ENCODE results near the gene PEPD.

PEPD gene

DNA sequence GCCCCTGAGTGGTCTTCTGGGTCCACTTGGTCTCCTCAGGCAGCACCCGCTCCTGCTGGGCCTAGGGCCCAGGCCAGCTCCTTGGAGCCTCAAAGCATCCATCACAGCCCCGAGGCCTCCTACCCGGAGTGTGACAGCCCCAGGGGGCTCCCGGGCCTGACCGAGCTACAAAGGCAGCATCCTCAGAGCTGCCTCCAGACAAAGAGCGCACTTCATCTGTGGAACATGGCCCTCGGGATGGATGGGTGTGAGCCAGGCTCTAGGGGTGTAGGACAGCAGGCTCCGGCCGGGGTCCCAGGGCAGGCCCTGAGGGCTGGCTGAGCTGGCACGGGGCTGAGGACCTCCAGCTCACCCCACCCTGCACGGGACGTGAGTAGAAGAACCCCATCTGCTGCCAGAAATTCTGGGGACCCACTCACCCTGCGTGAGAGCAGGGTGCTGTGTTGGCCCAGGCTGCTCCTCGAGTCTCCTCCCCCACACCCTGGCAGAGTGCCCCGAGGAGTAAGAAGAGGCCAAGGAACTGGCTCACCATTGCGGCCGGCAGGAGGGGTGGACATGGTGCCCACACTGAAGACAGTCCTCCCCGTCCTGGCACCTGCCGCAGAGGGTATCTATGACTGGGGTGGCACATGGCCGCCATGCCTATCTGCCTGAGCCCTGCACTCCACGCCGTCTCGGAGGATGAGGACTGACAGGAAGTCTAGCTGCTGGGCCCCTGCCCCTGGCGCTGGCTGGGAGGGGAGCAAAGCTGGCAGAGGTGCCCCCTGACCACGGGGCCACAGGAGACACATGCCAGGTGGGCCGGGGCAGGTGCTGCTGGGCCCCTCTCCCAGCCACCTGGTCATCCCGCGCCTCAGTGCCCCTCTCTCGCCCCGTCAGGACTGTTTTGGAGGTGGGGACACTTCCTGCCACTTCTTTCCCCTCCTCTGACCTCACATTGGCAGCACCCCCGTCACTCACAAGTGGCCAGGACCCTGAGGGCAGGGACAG lies 125.7 kb downstream of the PEPD start:
- DNase-seq (ENCODE audit: low read depth in 2 of 2): no peak

DNA sequence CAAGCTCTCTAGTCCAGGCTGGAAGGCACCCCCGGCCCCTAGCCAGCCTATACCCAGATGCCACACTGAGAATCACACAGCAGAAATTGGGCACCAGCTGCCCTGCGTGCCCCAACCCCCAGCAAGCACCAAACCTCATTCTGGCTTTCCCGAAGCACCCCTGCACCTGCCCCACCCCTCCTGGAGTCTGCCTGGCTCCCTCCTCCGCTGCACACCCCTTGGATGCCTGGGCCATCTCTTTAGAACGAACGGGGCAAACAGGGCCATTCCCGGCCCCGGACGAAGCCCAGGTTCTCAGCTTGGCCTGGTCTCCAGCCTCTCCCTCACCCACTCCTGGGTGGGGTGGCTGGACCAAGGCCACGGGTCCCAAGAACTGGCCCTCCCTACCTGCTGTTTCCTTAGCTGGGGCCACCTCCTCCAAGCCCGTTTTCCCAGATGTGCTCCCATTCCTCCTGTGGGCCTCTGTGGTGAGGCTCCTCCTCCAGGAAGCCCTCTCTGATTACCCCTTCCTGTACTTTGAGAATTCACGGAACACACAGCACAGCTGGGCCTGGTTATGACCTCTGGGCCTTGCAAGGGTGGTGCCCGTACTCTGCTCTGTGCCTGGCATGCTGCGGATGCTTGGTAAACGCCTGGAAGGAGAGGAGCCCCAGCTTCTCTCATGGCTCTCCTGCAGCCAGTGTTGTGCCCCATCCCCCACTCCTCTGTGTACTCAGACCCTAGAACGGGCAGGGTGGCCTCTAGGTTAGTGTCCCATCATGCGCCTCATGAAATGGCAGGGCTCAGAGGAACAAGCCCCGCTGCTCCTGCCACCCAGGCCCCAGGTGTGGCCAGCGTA lies 126.6 kb downstream of the PEPD start:
- DNase-seq (ENCODE audit: low read depth in 2 of 2): no peak

DNA sequence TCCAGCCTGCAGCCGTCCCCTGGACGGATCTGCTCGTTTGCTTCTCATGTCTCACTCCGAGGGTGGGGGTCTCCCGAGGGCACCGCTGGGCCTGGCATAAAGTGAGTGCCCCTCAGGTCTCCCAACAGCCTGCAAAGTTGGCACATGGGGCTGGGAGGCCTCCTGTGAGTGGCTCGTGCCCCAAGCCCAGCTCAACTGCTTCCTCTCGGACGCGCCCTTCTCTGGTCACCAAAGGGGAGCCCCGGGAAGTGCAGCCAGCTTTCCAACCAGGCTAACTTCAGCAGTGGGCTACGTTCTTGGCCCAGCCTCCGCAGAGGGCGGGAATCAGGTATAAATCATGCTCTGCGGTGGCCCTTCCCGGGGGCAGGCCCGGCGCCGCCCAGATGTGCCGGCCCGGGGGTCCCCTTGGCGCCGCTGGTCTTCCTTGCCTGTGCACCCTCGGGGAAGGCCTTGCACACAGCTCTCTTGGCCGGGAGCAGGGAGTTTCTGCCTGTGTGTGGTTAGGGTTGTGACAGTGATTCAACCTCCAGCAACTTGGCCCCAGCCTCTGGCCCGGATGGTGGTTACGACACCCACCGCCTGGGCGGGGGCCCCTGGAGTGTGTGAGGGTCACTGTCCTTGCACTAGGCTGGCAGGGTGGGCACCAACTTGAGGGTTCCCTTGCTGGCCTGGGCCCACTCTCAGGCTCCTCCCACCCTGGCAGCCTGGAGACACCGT lies 127.4 kb downstream of the PEPD start:
- DNase-seq (ENCODE audit: low read depth in 2 of 2): no peak

DNA sequence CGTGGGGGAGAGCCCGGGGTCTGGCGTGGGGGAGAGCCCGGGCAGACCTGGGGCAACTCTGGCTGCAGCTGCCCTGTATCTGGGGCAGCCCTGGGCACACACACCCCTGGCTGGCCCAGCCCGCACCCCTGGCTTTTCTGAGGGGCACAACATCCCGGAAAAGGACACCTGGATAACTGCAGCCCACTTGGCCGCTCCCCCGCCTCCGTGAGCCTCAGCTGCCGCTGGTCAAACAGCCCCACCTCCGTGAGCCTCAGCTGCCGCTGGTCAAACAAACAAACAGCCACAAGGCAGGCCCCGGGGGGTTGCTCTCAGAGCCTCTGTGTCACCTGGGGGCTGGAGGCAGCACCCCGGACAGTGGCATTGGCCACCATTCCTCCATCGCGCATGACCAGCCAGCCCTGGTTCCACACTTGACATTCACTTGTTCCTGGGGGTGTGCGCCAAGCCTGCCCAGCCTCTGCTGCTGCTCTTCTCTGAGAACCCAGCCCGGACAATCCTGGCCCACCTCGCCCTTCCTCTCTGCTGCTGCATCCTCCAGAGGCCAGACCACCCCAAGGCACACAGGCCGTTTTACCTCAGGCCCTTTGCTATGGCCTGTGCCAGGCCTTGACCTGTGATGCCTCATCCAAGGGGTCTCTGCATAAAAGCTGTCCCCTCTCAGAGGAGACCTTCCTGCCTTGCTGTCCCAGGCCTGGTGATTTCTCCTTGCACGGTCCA lies 128.1 kb downstream of the PEPD start:
- no peak for DNase-seq (ENCODE audit: low read depth in 2 of 2)

DNA sequence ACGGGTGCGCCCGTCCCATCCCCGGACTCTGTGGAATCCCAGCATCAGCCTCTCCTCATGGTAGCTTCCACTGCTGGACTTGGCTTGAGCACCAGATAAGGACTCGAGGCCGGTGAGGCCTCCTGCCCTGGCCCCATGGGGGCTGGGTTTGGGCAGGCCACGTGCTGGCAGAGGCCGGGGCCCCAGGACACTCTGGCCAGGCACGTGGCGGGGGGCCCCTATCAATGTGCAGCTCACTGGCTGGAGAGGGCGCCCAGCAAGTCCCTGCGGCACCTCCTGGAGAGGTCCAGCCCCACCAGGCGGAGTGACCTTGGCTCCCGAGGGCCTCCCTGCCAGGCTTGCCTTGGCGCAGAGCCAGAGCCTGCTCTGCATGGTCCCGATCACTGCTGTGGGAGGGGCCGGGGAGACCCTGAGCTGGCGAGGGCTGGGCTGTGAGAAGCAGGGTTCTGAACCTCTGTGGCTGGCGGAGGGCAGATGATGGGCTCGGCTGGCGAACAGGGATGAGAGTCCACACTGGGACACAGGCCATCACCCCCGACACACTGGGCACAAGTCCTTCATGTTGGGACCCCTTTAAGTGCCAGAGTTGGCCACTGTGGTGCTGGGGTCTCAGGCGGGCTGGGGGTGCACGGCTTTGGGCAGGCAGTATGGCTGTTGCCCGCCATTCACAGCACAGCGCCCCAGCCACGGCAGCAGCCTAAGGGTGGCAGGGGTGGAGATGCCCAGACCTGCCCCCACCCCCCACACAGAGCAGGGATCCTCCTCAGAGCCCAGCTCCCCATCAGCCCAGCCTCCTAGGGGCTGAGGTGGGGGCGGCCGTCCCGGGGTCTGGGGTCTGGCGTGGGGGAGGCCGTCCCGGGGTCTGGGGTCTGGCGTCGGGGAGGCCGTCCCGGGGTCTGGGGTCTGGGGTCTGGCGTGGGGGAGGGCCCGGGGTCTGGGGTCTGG lies 129.0 kb downstream of the PEPD start:
- no peak for DNase-seq (ENCODE audit: low read depth in 2 of 2)

DNA sequence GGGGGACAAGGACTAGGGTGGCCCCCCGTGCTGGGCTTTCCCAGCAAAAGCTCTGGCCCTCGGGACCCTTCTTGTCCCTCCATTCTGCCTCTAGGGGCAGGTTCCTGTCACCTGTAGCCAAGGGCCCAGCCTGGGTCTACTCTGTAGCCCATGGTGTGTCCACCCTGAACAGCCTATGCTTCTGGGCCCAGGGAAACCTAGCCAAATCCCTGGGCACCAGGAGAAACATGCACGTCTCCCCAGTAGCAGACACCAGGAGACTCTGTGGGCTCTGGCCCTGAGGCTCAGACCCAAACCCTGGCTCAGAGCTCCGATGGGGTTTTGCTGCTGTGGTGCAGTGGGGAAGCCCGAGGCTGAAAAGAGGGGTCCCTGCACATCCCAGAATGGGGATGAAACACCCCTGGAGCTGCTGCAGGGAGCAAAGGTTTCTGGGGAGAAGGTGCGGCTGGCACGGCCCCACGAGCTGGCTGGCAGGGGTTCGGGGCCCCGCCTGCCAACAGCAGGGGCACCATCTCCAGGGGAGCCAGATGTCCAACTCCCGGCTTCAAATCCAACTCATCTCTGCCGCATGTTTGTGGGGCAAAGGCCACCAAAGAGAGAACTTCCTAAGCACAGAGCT lies 129.9 kb downstream of the PEPD start:
- DNase-seq (ENCODE audit: low read depth in 2 of 2): no peak

DNA sequence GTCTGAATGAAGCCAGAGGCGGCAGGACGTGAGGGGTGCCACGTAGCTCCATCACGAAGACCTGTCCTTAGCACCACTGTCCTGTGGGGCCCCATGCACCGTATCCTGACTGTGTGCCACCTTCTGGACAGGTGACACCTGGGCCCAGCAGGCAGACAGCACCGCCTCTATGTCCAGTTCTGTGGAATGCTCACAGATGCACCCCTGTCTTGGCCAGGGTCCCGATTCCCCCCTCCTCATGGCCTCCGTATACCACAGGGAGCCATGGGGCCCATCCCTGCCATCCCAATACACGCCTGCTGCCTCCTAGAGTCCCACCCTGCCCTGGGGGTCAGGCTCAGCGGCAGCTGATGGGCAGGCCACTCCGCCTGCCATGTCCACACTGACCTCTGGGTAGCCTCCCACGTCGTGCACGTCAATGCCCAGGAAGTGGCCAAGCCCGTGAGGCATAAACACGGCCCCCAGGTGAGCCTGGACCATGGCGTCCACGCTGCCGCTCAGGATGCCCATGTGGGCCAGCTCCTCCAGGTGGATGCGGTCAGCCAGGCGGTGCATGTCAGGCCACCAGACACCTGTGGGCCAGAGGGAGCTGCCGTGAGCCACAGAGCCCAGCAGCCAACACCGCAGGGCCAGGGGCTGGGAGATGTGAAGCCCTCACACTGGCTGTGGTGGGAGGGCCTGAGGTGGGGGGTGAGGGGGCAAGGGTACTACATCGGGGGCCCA lies 130.5 kb downstream of the PEPD start:
- DNase-seq (ENCODE audit: low read depth in 2 of 2): no peak

DNA sequence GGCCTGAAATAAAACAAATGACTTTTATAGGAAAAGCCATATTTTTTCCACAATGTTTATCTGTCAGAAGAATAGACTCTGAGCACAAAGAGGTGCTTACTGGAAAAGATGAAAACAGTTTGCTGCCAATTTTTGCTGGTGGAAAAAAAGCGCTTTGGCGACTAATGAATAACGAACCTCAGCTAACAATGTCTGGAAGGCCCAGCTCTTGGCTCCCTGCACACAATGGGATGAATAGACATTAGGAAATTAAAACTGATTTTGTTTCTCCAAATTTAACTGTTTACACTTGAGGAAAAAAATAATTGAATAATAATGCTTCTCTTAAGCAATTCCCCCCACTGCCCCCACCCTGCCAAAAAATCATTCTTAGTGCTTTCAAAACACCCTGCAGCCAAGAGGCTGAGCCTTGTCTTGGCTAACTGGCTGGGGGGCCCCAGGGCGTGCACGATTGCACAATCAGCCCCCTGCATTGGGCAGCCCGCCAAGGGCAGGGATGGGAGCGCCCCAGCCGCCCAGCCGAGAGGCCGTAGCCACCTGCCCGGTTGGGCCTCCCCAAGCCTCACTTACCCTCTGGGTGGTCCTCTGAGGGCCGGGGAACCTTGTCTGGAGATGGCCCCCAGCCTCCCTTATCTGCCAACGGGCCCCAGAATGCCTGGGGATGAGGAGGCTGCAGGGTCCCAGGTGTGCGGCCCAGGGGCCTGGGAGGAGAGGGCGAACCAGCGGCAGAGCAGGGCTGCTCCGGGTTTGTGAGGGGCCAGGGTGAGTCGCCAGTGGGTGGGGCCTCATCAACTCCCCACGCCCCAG lies 131.3 kb downstream of the PEPD start:
- no peak for DNase-seq (ENCODE audit: low read depth in 2 of 2)

DNA sequence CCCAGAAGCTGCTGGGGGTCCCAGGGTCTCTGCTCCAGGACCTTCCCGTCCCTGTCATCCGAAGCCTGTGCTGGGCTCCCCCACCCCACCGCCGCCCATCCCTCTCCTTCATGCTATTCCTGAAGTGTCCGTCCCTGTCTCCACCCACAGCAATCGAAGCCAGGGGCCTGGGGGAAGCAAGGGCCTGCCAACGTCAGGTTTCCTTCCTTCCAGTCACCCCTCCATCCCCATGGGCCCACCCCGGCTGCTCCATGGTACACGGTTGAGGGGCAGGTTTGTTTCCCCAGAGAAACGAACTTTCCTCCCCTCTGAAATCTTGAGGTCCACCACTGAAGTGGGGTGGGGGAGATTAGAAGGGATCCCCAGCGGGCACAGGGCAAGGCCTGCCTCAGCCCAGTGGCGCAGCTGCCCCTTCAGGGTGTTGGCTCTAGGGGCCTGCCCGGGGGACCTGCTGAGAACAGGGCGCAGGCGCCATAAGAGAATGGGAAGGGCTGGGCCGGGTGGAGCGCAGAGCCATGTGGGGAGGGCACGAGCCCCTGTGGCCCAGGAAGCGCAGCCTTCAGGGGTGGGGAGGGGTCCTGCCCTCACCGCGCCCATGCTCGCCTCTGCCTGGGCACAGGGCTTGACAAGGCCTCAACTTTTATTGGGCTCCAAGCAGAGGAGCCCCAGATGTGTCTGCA lies 132.0 kb downstream of the PEPD start:
- no peak for DNase-seq (ENCODE audit: low read depth in 2 of 2)

DNA sequence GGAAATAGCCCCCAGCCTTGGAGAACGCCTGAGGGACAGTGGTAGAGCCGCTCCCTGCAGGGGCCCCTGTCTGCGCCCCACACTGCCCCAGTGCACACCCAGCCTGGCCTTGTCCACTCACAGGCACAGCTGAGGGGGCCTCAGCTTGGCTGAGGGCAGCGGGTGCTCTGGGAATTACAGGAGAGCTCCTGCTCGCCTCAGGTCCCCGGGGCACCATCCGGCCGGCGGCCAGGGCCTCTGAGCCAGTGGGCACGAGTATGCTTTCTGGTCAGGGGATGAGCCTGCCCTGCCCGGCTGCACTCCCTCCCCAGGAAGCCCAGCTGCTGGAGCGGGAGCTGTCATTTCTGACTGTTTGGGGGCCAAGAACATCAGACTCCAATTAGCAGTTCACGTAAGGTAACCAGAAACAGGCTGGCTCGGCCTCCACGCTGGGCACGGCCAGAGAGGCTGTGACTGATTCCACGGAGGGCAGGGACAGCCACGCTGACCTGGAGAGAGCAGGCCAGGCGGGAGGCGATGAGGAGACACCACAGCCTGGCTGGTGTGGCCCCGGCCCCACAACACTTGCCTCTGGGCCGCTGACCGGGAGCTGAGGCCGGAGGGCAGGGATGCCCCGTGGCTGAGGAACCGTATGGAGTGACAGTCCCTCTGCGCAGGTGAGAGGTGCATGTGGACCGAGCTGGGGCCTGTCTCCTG lies 132.7 kb downstream of the PEPD start:
- no peak for DNase-seq (ENCODE audit: low read depth in 2 of 2)

DNA sequence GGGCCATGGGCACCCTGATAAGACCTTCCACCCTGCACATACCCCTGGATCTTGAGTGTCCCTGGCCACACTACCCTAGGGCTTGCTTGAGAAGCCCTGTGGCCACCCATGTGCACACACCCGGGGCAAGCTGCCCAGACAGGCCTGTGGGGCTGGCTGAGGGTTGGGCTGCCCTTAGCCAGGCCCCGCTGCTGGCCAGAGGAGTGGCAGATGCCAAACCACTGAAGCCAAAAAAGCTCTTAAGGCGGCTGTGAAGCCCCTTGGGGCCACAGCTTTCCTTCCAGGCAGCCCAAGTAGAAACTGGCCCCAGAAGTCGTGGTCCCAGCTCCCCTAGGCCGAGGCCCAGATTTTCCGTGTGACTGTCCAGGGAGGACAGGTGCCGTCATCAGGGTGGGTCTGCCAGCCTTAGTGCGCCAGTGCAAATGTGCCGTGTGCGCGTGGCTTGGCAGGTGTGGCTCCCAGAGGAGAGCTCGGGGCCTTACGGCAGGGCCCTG lies 133.3 kb downstream of the PEPD start:
- DNase-seq (ENCODE audit: low read depth in 2 of 2): no peak

DNA sequence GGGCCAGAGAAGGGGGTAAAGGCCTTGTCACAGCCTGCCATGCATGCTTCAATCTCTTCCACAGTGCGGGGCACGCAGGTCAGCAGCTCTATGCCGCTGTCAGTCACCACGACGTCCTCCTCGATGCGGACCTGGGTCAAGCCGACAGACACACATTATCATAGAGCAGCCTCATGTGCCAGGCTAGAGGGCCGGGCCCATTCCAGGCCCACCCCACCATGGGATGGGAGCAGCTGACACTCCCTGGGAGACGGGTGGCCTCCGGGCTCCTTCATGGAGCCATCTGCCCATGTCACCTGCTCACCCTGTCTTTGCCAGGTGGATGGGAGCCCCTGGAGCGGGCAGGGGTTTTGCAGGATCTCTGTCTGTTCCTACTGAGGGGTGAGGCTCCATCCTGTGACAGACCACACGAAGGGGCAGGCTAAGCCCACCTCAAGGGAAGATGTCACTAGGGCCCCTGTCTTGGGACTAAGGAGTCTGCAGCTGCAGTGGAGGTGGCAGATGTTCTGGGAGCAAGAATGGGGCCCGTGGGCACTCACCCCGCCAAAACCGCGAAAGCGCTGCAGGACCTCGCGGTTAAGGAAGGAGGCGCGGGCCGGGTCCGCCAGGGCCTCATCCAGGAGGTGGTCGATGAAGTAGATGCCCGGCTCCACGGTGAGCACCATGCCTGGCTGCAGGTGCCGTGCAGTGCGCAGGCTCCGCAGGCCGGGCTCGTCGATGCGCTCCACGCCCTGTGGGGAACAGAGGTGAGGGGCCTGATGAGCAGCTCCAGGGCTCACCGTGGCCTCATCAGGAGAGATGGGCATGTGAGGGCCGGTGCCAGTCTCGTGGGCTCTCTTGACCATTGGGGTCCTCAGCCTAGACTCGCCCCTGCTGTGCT lies 134.0 kb downstream of the PEPD start:
- DNase-seq (ENCODE audit: low read depth in 2 of 2): no peak

DNA sequence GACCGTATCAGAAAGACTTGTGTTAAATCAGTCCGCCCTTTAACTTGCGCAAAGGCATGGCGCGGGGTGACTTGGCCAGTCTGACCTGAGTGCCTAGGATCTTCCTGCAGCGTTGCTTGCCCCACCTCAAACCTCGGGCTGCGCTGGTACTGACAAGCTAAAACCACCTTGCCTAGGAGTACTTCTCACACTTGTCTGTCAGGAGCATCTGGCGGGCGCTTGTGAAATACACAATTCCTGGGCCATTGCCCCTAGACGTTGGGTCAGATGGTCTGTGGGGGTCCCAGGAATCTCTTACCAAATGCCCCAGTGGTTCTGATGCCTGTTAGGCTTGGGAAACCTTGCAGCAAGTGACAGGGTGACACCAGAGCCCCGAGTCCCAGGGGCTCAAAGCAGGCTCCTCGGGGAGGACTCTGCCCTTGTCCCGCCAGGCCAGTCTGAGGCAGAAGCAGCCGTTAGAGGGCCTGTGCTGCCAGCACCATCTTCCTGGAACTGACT lies 135.2 kb downstream of the PEPD start:
- no peak for DNase-seq (ENCODE audit: low read depth in 2 of 2)

DNA sequence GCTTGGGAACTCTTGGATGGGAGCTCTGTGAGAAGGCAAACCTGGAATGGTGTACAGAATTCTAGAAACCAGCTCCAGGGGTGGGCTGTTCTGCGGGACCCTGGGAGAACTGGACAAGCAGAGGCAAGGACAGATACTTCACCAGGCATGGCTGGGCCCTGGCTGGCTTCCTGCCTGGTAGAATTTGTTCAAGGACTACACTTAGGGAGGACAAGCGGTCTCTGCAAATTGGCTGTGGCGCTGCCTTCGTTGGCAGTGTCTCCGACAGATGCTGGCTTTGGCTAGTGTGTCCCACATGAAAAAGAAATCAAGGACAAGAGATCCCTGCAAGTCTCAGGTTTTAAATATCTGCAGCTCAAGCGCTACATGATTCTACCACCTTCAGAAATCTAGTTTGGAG lies 135.6 kb downstream of the PEPD start:
- DNase-seq (ENCODE audit: low read depth in 2 of 2): no peak

DNA sequence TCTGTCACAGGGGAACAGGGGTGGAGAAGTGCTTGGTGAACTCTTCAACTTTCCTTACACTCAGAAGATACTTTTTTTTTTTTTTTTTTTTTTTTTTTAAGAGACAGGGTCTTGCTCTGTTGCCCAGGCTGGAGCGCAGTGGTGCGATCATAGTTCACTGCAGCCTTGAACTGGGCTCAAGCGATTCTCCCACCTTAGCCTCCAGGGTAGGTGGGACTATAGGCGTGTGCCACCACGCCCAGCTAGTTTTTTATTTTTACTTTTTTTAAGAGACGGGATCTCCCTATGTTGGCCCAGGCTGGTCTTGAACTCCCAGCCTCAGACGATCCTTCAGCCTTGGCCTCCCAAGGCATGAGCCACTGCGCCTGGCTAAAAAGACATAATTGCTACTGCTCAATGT lies 136.6 kb downstream of the PEPD start:
- DNase-seq (ENCODE audit: low read depth in 2 of 2): no peak
